ENCODE measurements around the gene FNIP1. TPM values are rescaled to one million over a fixed set of nuclear protein-coding genes. Genes with fewer than 3 reads are reported as not detected.
"Not testable (repeated sequence)": the region's sequence is repeated elsewhere in the genome, so short reads cannot be mapped to it uniquely, and the experiment has no call there.

FNIP1 gene
- total RNA-seq, 4 donors from 2014 or later, result 40.7 to 75.0 (median 62.8) TPM

DNA sequence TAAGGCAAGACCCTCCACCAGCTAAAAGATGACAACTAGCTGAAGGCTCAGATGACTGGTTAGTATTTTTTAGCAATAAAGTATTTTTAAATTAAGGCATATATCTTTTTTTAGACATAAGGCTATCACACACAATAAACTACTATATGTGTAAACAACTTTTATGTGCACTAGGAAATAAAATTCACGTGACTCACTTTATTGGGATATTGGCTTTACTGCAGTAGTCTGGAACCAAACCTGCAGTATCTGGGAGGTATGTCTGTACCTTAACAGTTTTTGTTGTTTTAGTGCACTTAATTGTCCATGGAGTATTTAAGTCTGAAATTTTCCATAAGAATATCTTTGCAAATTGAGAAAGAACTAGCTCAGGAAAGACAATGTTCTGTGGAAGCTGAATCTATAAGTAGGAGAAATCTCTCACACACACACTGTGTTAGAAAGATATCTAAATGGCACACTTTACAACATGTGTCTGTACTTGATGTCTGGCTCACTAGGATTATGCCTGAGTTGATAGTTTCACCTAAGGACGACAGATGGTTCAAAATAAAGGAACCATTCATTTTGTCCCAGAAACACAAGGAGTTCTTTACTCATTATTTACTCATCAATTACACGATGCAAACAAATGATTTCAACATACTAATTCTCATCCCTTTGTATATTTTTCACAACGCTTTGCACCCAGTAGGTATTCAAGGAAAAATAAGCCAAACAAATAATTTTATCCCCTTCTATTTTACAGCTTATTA is 166.4 kb downstream of the FNIP1 start:
- WGBS, 2 donors (ENCODE audit: low coverage in 1 of 2), result 57 to 67% methylated on average over 4 of the region's 4 CpGs
- Histone ChIP-seq H3K4me1 (peaks cover 0 to 73% (median 0%) of the 10 kb centered on the region in 3 donors), H3K27ac (no peak overlapping the region), H3K27me3 (no peaks in the 10 kb centered on the region), H3K4me3 (no peak overlapping the region), H3K36me3 (no peaks in the 10 kb centered on the region), H3K9me3 (no peaks in the 10 kb centered on the region)
- no peak for ATAC-seq
- TF ChIP-seq EP300 (IDR thresholded peaks at IDR 0.05) (no peak), POLR2A (IDR thresholded peaks at IDR 0.05) (no peak), POLR2AphosphoS5 (IDR thresholded peaks at IDR 0.05) (no peak)
- TF ChIP-seq, protein P1, sequence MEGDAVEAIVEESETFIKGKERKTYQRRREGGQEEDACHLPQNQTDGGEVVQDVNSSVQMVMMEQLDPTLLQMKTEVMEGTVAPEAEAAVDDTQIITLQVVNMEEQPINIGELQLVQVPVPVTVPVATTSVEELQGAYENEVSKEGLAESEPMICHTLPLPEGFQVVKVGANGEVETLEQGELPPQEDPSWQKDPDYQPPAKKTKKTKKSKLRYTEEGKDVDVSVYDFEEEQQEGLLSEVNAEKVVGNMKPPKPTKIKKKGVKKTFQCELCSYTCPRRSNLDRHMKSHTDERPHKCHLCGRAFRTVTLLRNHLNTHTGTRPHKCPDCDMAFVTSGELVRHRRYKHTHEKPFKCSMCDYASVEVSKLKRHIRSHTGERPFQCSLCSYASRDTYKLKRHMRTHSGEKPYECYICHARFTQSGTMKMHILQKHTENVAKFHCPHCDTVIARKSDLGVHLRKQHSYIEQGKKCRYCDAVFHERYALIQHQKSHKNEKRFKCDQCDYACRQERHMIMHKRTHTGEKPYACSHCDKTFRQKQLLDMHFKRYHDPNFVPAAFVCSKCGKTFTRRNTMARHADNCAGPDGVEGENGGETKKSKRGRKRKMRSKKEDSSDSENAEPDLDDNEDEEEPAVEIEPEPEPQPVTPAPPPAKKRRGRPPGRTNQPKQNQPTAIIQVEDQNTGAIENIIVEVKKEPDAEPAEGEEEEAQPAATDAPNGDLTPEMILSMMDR (IDR thresholded peaks at IDR 0.05), result no peak

DNA sequence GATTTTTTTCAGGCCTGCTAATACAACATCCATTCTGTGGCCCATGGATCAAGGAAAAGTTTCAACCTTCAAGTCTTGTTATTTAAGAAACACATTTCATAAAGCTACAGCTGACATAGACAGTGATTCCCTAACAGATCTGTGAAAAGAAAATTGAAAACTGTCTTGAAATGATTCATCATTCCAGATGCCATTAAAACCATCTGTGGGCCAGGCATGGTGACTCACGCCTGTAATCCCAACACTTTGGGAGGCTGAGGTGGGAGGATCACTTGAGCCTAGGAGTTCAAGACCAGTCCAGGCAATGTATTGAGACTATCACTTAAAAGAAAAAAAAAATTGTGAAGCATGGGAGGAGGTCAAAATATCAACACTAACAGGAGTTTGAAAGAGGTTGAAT is 167.8 kb downstream of the FNIP1 start:
- Histone ChIP-seq H3K9me3 (no peaks in the 10 kb centered on the region), H3K4me1 (peaks cover 0 to 72% (median 0%) of the 10 kb centered on the region in 3 donors), H3K27me3 (no peaks in the 10 kb centered on the region), H3K4me3 (no peak overlapping the region), H3K36me3 (no peaks in the 10 kb centered on the region), H3K27ac (no peak overlapping the region)
- WGBS, 2 donors (ENCODE audit: low coverage in 1 of 2), result 89% methylated on average over 1 of the region's 1 CpG; no CpG with 5 or more reads in 1 of the 2 donors
- TF ChIP-seq POLR2AphosphoS5 (IDR thresholded peaks at IDR 0.05) (no peak), EP300 (IDR thresholded peaks at IDR 0.05) (no peak), POLR2A (IDR thresholded peaks at IDR 0.05) (no peak)
- TF ChIP-seq, protein P1 (IDR thresholded peaks at IDR 0.05), result no peak
- no peak for ATAC-seq

DNA sequence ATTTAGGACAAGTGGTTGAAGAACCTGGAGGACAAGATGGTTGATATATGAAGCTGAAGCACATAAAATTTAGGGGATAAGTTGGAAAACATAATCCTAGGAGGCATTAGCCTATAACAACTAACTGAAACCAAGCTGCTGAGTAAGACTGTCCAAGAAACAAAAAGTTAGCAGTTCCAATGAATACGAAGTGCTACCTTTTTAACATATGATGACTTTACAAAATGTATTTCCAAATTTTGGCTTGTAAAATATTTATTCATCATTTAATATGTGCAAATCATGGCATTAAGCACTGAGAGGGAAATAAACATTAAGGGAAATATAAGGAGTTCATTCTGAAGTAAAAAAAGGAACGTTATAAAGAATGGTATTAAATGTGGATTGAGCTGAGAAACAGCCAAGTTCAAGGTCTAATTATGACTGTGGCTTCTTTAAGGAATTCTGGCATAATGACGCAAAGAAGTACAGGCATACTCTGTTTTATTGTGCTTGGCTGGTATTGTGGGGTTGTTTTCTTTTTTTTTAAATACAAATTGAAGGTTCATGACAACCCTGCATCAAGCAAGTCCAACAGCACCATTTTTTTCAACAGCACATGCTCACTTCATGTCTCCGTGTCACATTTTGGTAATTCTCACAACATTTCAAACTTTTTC is 169.5 kb downstream of the FNIP1 start:
- Histone ChIP-seq H3K9me3 (no peaks in the 10 kb centered on the region), H3K27me3 (no peaks in the 10 kb centered on the region), H3K27ac (no peak overlapping the region), H3K4me1 (peaks cover 0 to 64% (median 0%) of the 10 kb centered on the region in 3 donors), H3K4me3 (no peak overlapping the region), H3K36me3 (no peaks in the 10 kb centered on the region)
- no peak for ATAC-seq
- WGBS, 2 donors (ENCODE audit: low coverage in 1 of 2), result 65 to 73% methylated on average over 4 of the region's 4 CpGs
- TF ChIP-seq POLR2AphosphoS5 (IDR thresholded peaks at IDR 0.05) (no peak), POLR2A (IDR thresholded peaks at IDR 0.05) (no peak), EP300 (IDR thresholded peaks at IDR 0.05) (no peak)
- TF ChIP-seq, protein P1 (IDR thresholded peaks at IDR 0.05), result no peak

DNA sequence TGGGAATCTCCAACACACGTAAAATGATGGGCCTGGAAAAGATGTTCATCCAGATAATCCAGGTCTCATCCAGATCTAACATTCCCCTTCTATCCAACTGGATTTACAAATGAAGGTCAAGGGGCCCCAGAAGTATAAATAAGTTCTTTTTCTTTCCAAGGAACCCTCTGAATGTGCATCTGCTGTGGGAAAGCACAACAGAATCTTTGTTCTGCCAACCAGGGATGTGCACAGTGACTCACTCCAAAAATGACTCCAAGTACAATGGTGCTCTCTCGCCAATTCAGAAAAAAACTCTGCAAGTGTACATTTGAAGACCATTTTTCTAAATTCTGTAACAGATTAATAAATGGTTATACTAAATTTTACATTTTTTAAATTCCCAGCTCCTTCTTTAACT is 174.2 kb downstream of the FNIP1 start:
- H3K27me3 ChIP-seq, result no peaks in the 10 kb centered on the region
- ATAC-seq, result no peak
- no peaks in the 10 kb centered on the region for H3K36me3 ChIP-seq
- WGBS, 2 donors (ENCODE audit: low coverage in 1 of 2), result 65 to 70% methylated on average over 2 of the region's 2 CpGs
- H3K27ac ChIP-seq, result no peak overlapping the region
- no peaks in the 10 kb centered on the region for H3K9me3 ChIP-seq
- no peak for TF ChIP-seq POLR2AphosphoS5 (IDR thresholded peaks at IDR 0.05)
- TF ChIP-seq, protein P1 (IDR thresholded peaks at IDR 0.05), result no peak
- no peak for TF ChIP-seq EP300 (IDR thresholded peaks at IDR 0.05)
- TF ChIP-seq POLR2A (IDR thresholded peaks at IDR 0.05), result no peak
- H3K4me1 ChIP-seq, result peaks cover 0 to 67% (median 0%) of the 10 kb centered on the region in 3 donors
- no peak overlapping the region for H3K4me3 ChIP-seq

DNA sequence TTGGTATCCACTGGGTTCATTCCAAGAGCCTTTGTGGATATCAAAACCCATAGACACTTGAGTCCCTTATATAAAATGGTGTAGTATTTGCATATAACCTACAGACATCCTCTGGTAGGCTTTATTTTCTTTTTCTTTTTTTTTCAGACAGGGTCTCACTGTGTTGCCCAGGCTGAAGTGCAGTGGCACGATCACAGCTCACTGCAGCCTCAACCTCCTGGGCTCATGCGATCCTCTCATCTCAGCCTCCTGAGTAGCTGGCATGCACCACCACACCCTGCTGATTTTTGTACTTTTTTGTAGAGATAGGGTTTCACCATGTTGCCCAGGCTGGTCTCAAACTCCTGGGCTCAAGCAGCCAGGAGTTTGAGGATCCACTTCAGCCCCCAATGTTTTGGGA is 175.7 kb downstream of the FNIP1 start:
- ATAC-seq, H3K27me3 ChIP-seq, H3K36me3 ChIP-seq, H3K27ac ChIP-seq, H3K4me3 ChIP-seq, H3K9me3 ChIP-seq: not testable (repeated sequence)
- 100% methylated on average over 2 of the region's 2 CpGs for WGBS, 2 donors (ENCODE audit: low coverage in 1 of 2)
- H3K4me1 ChIP-seq, result peaks cover 0 to 53% (median 0%) of the 10 kb centered on the region in 3 donors
